A549 treated with DMSO at 1 μM for 4 hours (cell line): ENCODE measurements around the gene GOPC. TPM values are rescaled to one million over a fixed set of nuclear protein-coding genes. Genes with fewer than 3 reads are reported as not detected.

Experiments used
- total RNA-seq: library from RNA; stranded (reverse); fragments of 200-300 nt; extraction: Qiagen RNA extraction; gene quantifications from 5 replicates; pipeline ENCODE4 v1.2.3, GENCODE V29; 2022; ENCODE audit warnings: low read depth

Gene GOPC
- 15.5 to 20.9 TPM (median 18.4 TPM) in 5 replicates for total RNA-seq

DNA sequence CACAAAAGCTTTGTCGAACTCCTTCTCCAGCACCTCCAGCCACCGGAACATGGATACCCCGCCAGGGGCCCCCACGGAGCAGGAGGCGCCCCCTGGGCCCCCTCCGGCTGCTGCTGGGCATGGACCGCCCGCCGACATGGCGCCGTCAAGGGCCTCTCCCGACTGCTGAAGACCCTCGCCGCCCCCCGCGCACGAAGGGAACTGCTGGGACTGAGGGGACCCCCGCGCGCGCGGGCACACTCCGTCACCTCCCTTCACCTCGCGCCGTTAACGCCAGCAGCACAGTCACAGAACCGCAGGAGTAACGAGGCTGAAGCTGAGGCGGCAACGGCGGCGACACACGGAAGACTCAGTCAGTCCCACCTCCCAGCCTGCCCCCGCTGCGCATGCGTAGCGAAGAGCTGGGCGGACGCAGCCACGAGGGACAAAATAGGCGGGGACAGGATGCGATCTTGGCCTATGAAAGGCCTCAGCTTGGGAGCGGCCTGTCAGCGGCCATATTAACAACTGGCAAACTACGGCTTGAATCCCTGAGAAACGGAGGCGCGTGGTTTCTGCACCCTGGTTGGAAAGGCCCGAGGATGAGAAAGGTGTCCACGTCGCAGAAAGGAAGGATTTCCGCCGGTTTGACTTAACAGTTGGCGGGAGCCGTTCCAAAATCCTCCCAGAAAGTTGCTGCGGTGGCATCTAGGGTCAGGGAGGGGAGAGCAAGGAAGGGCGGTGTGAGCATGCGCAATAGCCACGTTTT is at the start of gene GOPC:
Gene GOPC, minus strand, starts transcription at position 361 of the 748 bp plus-strand sequence. Its CDS starts 223 bp downstream, at position 138.

Other genes starting within 250 kb of the GOPC start
- gene ROS1, start 176.6 kb downstream of the GOPC start, total RNA-seq, result 0.09 to 0.24 TPM (median 0.20 TPM) in 5 replicates
- gene DCBLD1, start 119.8 kb downstream of the GOPC start, total RNA-seq, result 26.2 to 36.5 TPM (median 30.9 TPM) in 5 replicates
- 25.7 to 31.7 TPM (median 28.9 TPM) in 5 replicates for gene NUS1, start 73.0 kb upstream of the GOPC start, total RNA-seq